Activated CD4-positive, alpha-beta T cell treated with anti-CD3 and anti-CD28 coated beads, Interleukin-2, amount 50 U/mL, for 4 hours (primary cell): ENCODE results near the gene CDHR1.

Experiments used
- DNase-seq, 2 experiments: peaks; one replicate each; pipeline ENCODE4 v3.0.0-alpha.2; 2020

The CDHR1 gene

GRCh38 chr10:84201244-84201606 lies 6.9 kb downstream of the CDHR1 start:
- DNase-seq: no peak

- DNase-seq: no peak
Measured at GRCh38 chr10:84201682-84202081, 7.3 kb downstream of the CDHR1 start.

GRCh38 chr10:84202349-84202748 lies 8.0 kb downstream of the CDHR1 start:
- no peak for DNase-seq

- no peak for DNase-seq
Measured at GRCh38 chr10:84204122-84204521, 9.8 kb downstream of the CDHR1 start.

- DNase-seq: no peak
Measured at GRCh38 chr10:84204610-84205009, 10.3 kb downstream of the CDHR1 start.

GRCh38 chr10:84205049-84205852 lies 10.9 kb downstream of the CDHR1 start:
- peak; percentile 47 to 55 for DNase-seq

GRCh38 chr10:84205853-84206525 lies 11.7 kb downstream of the CDHR1 start:
- no peak for DNase-seq

- DNase-seq: no peak
Measured at GRCh38 chr10:84208023-84208422, 13.7 kb downstream of the CDHR1 start.

GRCh38 chr10:84211566-84211965 lies 17.2 kb downstream of the CDHR1 start:
- no peak for DNase-seq

- no peak for DNase-seq
Measured at GRCh38 chr10:84212014-84212413, 17.7 kb downstream of the CDHR1 start.

- no peak for DNase-seq
Measured at GRCh38 chr10:84213076-84213475, 18.7 kb downstream of the CDHR1 start.

- DNase-seq: no peak
Measured at GRCh38 chr10:84214046-84214572, 19.8 kb downstream of the CDHR1 start.

GRCh38 chr10:84214612-84215235 lies 20.4 kb downstream of the CDHR1 start:
- no peak for DNase-seq

GRCh38 chr10:84216834-84217233 lies 22.5 kb downstream of the CDHR1 start:
- DNase-seq: no peak

GRCh38 chr10:84217746-84218145 lies 23.4 kb downstream of the CDHR1 start:
- DNase-seq: no peak

- DNase-seq: no peak
Measured at GRCh38 chr10:84221916-84222315, 27.6 kb downstream of the CDHR1 start.

GRCh38 chr10:84224411-84225028 lies 30.2 kb downstream of the CDHR1 start:
- no peak for DNase-seq

- no peak for DNase-seq
Measured at GRCh38 chr10:84225427-84226173, 31.3 kb downstream of the CDHR1 start, which contains the start of gene LRIT2. Gene LRIT2, minus strand, starts transcription at chr10:84225544. Its CDS starts 24 bp downstream, at chr10:84225520.

GRCh38 chr10:84226616-84227015 lies 32.3 kb downstream of the CDHR1 start:
- no peak for DNase-seq

GRCh38 chr10:84227810-84228209 lies 33.5 kb downstream of the CDHR1 start:
- DNase-seq: no peak

- no peak for DNase-seq
Measured at GRCh38 chr10:84230359-84230758, 36.0 kb downstream of the CDHR1 start.

- no peak for DNase-seq
Measured at GRCh38 chr10:84232376-84232775, 38.0 kb downstream of the CDHR1 start.
